Fibroblast of skin of abdomen (primary cell): Measurements from ENCODE around the gene CEMIP.
"Not testable (repeated sequence)": the region's sequence is repeated elsewhere in the genome, so short reads cannot be mapped to it uniquely, and the experiment has no call there.

Experiments used
- DNase-seq: peaks from one replicate; pipeline ENCODE4 v3.0.0-alpha.2; 2013

The CEMIP gene

GRCh38 chr15:80761754-80762153 is 17.4 kb upstream of the CEMIP start:
- no peak for DNase-seq

- DNase-seq: not testable (repeated sequence)
Measured at GRCh38 chr15:80763235-80763634, 15.9 kb upstream of the CEMIP start.

- DNase-seq: no peak
Measured at GRCh38 chr15:80764535-80764934, 14.6 kb upstream of the CEMIP start.

GRCh38 chr15:80766275-80766674 is 12.9 kb upstream of the CEMIP start:
- no peak for DNase-seq

DNA sequence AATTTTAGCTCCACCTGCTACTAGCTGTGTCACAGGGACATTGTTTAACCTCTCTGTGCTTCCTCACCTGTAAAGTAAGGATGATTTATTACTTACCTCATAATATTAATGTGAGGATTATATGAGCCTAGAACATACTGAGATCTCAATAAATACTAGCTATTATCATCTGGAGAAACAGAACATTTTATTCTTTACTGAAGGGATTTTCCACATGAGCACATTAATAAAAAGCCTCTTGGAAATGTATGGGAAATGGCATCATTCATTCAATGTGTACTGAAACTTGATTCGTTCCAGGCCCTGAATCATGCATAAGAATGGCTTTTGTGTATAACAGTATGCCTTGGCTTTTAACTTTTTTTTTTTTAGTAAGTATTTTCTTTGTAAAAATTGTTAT is 11.0 kb upstream of the CEMIP start:
- DNase-seq: no peak

DNA sequence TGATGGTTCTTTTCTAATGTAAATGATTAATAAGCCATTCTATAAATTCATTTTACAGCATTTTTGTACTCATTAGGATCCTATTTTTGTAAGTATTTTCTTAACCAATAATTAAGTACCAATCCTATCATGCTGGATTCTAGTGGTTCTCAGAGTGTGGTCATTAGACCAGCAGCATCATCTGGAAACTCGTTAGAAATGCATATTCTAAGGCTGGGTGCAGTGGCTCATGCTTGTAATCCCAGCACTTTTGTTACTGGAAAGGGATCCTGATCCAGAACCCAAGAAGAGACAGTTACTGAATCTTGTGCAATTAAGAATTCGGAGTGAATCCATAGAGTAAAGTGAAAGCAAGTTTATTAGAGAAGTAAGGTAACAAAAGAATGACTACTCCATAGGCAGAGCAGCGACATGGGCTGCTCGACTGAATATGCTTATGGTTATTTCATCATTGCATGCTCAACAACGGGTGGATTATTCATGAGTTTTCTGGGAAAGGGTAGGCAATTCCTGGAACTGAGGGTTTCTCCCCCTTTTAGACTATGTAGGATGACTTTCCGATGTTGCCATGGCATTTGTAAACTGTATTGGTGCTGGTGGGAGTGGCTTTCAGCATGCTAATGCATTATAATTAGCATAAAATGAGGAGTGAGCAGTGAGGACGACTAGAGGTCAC is 9.9 kb upstream of the CEMIP start:
- DNase-seq: no peak

- DNase-seq: peak; percentile 60
Measured at GRCh38 chr15:80769829-80770705, 9.1 kb upstream of the CEMIP start.

GRCh38 chr15:80773122-80773551 is 6.0 kb upstream of the CEMIP start:
- peak; percentile 97 for DNase-seq

DNA sequence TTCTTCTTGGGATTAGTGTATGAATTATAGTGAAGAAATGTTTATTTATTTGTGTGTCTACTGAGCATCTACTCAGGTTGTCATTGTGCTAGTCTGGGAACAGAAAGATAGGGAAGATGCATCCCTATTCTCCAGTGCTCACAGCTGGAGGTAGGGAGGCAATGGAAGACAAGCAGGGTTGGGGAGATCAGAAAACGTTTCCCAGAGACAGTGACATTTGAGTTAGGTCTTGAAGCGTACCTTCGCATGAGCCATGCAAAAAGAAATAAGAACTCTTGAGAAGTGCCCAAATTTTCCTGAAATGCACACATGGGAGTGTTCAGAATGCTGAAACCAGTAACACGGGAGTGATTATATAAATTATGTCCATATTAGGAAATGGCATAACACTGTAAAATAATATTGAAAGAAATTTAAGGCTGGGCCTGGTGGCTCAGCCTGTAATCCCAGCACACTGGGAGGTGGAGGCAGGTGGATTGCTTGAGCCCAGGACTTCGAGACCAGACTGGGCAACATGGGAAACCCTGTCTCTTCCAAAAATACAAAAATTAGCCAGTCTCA is 5.3 kb upstream of the CEMIP start:
- DNase-seq: peak; percentile 64

DNA sequence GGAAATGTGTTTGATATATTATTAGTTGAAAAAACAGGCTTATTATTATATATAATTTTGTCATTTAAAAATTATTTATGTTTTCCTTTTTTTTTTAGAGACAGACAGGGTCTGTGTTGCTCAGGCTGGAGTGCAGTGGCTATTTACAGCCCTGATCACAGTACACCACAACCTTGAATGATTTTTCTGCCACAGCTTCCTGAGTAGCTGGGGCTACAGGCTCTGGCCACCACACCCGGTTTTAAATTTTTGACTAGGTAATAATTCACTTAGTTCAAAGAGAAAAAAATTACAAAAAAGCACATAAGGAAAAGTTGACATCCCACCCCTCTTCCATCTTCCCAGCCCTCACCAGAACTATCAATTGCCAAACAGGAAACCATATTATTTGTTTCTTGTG is 4.7 kb upstream of the CEMIP start:
- DNase-seq: no peak

DNA sequence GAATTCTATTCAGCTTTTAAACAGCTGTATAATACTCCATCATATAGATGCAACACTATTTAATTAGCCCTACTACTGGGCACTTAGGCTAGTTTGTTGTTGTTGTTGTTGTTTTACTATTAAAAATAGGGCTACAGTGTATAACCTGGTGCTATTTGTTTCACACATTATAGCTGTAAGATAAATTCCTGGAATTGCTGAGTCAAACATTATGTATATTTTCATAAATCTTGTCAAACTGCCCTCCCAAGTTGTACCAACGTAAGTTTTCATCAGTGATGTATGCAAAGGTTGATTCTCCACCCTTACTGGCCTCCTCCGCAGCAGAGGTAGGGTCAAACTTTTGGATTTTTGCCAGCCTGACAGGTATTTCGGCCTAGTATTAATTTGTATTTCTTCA is 3.8 kb upstream of the CEMIP start:
- DNase-seq: no peak

GRCh38 chr15:80776420-80777045 is 2.6 kb upstream of the CEMIP start:
- peak; percentile 67 for DNase-seq

DNA sequence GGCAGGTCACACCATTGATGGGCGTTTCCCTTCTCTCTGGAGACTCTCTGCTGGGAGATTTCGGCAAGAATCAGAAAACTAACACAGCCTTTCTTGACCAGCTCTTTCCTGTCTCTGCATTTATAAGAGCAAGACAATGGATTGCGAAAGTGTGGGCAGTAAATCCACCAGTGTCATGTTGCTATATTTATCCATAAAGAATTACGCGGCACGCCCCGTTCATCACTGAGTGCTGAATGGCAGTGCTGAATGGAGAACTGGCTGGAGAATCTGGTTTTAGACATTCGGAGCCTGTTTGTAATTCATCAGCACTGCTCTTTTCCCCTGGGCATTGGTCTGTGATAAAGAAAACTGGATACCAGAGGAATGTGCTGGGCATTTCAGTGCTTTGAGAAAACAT is 2.0 kb upstream of the CEMIP start:
- peak; percentile 96 for DNase-seq

DNA sequence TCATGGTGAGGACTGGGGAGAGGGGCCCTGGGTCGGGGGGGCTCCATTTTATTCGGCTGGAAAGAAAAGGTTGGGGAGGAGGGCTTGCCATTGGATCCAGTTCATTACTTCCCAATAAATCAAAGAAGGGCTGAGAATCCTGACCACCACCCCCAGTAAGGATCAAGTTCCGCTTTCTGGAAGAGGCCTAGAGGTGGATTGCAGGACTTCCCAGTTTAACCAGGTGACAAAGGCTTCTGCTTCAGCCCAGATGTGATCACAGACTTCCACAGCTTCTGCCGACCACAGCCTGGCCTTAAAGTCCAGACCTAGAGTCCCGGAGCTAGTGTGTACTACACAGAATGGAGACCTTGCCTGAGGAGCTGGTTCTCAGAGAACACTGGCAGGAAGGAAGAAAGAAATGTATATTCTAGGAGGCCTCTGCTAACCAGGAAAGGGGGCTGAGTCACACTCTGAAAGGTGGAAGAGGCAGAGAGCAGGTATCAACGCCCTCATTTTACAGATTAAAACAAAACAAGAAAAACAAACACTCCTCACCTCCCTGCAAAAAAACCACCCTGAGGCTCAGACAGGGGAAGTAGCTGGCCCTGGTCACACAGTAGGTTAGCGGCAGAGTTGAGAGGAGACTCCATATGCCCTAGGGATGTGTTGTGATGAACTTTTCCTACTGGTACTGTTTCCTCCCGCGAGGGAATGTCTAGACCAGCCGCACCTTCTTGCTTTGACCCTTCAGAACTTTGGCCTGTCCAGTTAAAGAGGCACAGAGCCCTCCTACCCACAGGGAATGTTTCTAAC is 1.1 kb upstream of the CEMIP start:
- DNase-seq: no peak

GRCh38 chr15:80778621-80778963 is 578 bp upstream of the CEMIP start:
- no peak for DNase-seq

DNA sequence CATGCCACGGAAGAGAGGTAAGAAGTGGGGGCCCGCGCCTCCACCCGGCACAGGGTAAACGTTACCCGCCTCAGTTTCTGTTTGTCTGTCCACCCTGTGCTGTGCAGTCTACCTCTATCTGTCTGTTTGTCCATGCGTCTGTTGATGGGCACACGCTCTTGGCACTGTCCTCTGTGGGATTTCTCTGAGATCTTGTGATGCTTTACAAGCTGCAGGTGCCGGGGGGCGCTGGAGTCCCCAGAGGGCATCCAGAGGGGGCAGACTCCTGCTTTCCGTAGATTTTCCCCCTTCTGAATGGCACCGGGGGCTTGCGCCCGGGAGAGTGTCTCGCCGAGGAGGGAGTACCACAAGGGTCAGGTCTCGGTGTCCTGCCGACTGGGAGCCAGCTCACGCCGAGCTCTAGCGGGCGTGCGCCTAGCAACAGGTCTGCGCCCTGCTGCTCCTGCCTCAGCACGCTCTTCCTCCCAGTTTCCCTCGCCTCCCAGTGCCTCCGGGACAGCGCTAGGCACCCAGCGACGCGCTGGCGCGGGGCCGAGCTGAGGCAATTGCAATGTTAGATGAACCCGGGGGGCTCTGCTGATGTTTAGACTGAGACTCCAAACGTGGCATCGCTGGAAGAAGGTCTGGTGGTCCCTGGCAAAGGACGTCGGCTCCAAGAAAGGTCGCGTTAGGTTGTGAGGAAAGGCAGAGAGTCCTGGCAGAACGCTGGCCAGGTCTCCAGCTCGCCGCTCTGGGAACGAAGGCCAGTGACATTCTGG is 667 bp downstream of the CEMIP start:
- no peak for DNase-seq

GRCh38 chr15:80780416-80781221 is 1.4 kb downstream of the CEMIP start:
- peak; percentile 66 for DNase-seq

GRCh38 chr15:80783260-80783659 is 4.1 kb downstream of the CEMIP start:
- no peak for DNase-seq

DNA sequence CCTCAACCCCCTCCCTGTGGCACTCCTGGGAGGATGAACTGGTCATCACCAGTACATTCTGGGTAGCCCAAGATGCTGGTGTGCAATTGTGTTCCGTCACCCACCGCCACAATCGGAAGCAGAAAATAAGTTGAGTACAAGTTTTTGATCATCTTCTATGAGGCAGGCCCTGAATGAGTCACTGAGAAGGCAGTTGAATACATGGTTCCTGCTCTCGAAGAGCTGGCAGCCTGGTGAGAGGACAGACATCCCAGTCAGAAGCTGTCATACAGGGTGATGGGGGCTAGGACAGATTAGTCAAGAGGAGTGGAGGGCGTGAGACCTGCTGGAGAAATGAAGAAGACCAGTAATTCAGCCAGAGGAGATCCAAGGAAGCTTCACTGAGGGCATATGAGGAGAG is 6.2 kb downstream of the CEMIP start:
- DNase-seq: no peak

DNA sequence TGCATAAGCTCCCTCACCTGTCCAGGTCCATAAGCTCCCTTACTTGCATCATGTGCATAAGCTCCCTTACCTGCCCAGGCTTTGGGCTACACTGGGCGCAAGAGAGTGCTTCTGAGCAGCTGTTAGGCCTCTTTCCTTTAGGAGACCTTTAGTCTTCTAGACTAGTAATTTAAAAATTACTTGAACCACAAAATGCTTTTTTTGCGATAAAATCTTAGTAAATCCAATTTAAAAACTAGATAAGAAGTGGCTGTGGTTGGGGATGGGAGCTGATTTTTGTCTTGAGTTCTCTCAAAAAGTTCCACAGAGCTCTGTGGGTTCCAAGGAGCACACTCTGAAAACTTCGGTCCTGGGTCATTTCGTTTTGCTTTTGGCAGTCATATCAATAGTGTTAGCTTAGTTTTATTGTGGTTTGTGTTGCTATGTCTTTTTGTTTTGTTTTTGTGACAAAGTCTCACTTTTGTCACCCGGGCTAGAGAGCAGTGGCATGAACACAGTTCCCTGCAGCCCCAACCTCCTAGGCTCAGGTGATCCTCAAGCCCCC is 6.7 kb downstream of the CEMIP start:
- no peak for DNase-seq

- DNase-seq: no peak
Measured at GRCh38 chr15:80787316-80787715, 8.1 kb downstream of the CEMIP start.
